GM18517 (cell line): ENCODE results near the gene HSP90AA1.
"Not testable (repeated sequence)": the region's sequence is repeated elsewhere in the genome, so short reads cannot be mapped to it uniquely, and the experiment has no call there.

Experiments used
- ATAC-seq: cut with Tn5 transposase; IDR thresholded peaks from one replicate; pipeline ENCODE4 v1.9.1; 2021; ENCODE audit warnings: mild to moderate bottlenecking, moderate library complexity; ENCODE audit not compliant: unreplicated experiment

HSP90AA1 gene

GRCh38 chr14:102095231-102095870 lies 8.5 kb upstream of the HSP90AA1 start:
- no peak for ATAC-seq

GRCh38 chr14:102094101-102094500 lies 7.3 kb upstream of the HSP90AA1 start:
- ATAC-seq, result no peak

DNA sequence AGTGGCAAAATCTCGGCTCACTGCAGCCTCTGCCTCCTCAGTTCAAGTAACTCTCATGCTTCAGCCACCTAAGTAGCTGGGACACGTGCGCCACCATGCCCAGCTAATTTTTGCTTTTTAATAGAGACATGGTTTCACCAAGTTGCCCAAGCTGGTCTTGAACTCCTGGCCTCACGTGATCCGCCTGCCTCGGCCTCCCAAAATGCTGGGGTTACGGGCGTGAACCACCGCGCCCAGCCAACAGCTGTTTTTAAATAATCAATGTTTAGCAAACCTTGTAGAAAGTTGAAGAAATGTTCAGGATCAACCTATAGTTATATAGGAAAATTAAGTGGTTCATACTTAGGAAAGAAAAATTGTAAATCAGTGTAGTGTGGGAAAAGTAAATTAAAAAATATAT lies 6.0 kb upstream of the HSP90AA1 start:
- ATAC-seq, result no peak

- no peak for ATAC-seq
These were observed 3.9 kb upstream of the HSP90AA1 start for GRCh38 chr14:102090713-102091112.

DNA sequence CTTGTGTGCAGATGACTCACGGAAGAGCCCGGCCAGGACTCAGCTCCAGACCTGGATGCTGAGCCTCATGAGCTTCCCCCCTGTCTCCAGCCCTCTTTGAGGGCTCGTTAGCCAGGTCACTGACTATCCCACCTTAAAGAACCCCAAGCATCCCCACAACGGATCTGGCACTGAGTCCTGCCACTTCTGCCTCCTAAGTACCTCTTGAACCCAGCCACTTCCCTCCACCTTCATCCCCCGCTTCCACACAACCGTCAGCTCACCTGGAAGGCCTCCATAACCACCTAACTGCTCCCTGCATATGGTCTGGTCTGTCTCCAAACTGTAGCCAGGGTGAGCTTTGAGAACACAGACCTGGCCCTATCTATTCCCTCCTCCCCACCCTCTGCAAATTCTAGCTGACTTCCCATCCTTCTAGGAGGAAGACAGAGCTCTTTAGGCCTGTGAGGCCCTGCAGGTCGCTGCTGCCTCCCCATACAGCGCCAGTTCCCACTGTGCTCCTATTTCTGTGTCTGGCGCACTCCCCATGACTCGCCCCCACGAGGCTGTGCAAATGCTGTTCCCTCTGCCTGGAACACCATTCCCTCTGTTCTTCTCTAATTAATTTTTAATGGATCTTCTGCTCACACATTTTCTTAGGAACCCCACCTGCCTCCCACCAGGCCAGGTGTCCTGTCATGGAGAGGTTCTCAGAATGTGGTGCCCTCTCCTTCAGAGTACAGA lies 2.9 kb upstream of the HSP90AA1 start:
- ATAC-seq, result no peak

DNA sequence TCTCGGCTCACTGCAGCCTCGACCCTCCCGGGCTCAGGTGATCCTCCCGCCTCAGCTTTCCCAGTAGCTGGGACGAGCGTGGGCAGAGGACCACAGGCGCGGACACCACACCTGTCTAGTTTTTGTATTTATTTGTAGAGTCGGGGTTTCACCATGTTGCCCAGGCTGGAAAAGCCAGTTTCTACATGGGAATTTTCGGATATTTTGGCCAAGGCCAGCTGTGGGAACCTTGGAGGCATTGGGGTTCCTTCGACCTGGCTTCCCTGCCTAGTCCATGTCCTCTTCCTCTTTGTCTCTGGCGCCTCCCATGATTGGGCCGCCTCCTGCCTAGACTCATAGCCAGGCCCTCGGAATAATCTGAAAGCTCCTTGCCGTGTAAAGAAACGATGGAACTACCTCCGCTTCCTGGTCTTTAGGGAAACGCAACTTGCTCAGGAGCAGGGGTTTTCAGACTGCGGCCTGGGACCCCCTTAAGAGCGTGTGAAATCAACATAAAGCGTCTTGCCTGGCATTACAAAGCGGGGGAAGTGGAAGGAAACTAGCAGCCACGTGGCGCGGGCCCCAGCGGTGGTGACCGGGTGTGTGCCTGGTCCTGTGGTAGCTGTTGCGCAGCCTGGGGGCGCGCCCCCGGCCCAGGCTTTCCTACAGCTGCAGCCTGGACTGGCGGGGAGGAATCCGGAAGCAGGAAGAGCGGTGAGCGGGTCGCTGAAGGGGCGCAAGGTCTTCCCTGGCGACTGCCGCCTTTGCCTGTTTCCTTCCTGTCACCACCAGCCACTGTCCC lies 1.4 kb upstream of the HSP90AA1 start:
- no peak for ATAC-seq

DNA sequence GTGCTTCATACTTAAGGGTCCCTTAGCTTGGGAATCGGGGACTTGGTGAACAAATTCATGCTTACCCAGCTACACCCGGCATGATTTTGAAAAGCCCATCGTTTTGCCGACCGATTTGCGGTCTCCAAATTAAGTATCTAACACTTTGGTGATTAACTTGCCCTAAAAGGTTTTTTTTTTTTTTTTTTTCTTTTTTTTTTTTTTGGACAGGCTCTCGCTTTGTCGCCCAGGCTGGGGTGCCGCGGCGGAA lies 843 bp upstream of the HSP90AA1 start:
- ATAC-seq, result no peak

DNA sequence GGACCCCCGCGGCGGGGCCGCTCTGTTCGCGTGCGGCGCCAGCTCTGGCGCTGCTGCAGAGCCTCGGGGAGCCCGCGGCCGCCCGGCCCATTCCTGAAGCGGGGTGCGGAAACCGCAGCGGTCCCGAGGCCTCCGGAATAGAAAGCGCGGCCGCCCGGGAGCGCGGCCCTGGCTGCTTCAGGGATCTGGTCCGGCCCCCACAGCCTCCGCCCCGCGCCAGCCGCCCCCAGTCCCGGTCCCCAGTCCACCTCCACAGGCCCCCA lies 204 bp downstream of the HSP90AA1 start:
- no peak for ATAC-seq

GRCh38 chr14:102085948-102086708 lies 716 bp downstream of the HSP90AA1 start:
- peak; percentile 24 for ATAC-seq

DNA sequence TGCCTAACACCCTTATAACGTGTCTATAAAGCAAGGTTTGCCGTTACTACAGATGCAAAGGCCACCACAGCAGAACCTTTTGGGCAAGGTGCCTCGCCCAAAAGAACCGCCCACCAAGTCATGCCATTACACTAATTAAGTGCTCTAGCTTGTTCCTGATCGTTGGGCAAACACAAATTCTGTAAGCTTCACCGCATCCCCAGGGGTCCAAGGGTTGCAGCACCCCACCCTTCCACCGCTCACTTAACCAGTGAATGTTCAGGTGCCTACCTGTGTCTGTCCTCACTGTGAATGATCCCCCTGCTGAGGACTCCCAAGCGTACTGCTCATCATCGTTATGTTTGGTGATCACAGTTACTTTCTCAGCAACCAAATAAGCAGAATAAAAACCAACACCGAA lies 1.4 kb downstream of the HSP90AA1 start:
- no peak for ATAC-seq

GRCh38 chr14:102084931-102085330 lies 1.9 kb downstream of the HSP90AA1 start:
- no peak for ATAC-seq

GRCh38 chr14:102084522-102084921 lies 2.3 kb downstream of the HSP90AA1 start:
- ATAC-seq, result not testable (repeated sequence)

DNA sequence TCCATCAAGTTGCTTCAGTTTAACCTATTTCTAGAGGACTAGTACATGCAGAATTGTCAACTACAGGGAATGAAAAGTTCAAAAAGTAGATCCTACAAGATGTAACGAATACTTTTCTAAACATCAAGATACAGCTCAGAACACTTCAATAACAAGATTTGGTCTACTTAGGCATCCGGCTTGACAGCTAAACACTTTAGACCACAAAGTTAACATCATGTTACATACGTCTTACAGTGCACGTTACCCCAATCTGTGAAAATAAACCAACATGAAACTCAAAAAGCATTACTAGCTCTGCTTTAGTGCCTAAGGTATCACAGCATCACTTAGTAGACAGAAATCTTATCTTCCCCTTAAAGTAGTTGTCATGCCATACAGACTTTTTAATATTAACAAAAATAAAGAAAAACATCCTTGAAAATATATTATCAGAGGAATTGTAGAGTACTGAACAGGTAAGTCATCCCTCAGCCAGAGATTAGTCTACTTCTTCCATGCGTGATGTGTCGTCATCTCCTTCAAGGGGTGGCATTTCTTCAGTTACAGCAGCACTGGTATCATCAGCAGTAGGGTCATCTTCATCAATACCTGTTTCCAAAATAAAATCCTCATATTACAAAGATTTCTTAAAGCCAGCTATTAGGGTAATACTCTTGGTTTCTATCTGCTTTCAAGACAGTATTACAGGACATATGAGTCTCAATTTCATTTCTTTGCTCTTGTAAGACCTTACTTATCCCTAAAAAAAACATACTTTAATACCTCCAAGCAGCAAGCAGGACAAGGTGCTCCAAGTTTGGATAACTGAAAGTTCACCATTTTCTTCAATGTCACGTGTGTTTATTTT lies 5.4 kb downstream of the HSP90AA1 start:
- no peak for ATAC-seq

DNA sequence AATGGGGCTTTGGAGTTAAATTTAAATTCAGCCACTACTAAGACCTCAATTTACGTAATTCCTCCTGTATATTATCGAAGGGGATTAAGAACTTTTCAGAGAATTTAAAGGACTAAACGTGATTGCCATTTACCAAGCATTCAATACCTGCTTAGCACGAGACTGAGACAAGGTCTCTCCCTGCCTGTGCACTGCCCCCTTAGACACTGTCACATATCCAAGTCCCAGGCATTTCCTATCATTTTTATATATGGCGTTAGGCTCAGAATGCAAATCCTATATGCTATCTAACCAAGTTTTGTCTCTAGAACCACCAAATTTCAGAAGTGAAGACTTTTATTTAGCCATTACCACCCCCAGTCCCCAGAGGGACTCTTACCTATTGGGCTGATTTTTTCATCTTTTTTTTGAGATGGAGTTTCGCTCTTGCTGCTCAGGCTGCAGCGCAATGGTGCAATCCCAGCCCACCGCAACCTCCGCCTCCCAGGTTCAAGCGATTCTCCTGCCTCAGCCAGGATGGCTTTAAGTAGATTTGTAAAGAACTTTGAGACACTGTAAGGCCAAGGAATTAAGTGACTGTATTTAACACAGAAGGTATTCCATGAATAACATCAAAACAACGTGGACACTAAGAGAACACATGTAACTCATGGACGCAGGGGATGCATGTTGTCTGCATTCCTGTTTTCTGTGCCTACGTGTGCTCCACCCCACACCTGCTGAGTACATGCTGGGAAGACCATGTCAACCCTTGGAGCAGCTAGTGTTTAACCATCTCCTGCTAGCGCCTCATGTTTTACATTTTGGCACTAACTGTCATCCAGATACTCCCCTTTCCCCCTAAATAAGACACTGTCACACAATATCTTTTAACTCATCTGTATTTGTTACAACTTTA lies 6.4 kb downstream of the HSP90AA1 start:
- no peak for ATAC-seq

DNA sequence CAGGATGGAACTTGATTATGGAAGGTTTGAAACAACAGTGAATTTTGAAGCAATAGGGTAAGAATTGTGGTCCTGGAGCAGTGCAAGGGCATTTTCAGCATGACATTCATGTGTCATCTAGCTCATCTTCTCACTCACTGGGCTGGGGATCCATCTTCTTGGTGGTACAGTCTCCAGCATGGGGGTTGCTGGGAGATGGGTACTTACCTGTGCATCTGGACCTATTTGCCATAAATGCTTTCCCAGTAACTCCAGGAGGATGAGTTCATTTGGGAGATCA lies 7.2 kb downstream of the HSP90AA1 start:
- no peak for ATAC-seq

DNA sequence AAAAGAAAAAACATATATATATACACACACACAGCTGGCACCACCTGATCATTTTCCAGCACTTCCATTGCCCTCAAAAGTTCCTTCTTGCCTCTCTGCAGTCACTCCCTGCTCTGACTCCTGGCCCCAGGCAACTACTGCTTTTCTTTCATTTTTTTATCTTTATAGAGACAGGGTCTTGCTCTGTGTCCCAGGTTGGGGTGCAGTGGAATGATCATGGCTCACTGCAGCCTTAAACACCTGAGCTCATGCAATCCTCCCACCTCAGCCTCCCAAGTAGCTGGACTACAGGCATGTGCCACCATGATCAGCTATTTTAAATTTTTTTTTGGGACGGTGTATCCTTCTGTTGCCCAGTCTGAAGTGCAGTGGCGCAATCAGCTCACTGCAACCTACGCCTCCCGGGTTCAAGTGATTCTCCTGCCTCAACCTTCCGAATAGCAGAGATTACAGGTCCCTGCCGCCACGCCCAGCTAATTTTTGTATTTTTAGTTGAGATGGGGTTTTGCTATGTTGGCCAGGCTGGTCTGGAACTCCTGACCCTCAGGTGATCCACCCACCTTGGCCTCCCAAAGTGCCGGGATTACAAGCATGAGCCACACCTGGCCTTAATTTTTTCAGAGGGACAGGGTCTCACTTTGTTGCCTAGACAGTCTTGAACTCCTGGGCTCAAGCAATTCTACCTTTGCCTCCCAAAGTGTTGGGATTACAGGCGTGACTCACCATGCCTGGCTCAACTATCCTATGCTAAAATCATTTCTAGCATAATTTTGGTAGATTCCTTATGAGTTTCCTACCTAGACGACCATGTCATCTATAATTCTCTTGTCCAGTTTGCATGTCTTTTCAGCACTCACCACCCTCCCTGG lies 7.8 kb downstream of the HSP90AA1 start:
- ATAC-seq, result no peak

DNA sequence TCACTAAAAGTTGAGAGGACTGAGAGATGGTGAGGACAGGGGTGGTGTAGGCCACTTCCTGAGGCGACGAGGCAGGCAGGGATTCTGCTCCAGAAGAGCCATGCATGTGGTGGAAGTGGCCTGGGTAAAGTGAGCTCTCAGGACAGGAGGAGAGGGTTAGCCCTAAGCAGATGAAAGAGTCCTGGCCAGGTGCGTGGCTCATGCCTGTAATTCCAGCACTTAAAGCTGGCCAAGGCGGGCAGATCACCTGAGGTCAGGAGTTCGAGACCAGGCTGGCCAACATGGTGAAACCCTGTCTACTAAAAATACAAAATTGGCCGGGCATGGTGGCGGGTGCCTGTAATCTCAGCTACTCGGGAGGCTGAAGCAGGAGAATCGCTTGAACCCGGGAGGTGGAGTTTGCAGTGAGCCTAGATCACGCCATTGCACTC lies 8.5 kb downstream of the HSP90AA1 start:
- not testable (repeated sequence) for ATAC-seq

- ATAC-seq, result no peak
These were observed 9.5 kb downstream of the HSP90AA1 start for GRCh38 chr14:102077382-102077709.

DNA sequence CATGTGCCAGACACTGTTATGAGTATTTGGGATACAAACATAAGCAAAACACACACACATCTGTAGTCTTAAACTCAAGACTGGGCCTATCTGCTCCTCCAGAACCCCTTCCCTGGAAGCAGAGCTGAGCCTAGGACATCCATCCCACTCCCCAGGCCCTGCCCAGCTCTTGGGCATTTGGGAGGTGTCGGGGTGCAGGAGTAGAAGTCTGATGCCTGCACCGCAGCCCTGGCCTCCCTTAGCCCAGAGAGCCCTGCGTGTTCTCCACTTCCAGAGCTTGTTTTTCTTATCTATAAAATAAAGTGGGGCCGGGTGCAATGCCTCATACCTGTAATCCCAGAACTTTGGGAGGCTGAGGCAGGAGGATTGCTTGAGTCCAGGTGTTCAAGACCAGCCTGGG lies 11.7 kb downstream of the HSP90AA1 start:
- ATAC-seq, result no peak
